HepG2 (cell line): ENCODE results near the gene AP2A2. TPM values are rescaled to one million over a fixed set of nuclear protein-coding genes. Genes with fewer than 3 reads are reported as not detected.

Experiments used
- KAT2B ChIP-seq: fragments of 150-350 bp; IDR thresholded peaks from 2 replicates; pipeline ENCODE4 v1.6.1; 2014; ENCODE audit warnings: low read depth, low read length, borderline replicate concordance
- SP140L ChIP-seq: sonication (generic); formaldehyde crosslinking; IDR thresholded peaks from 2 replicates; pipeline ENCODE4 v1.4.0; 2020; ENCODE audit warnings: missing genetic modification reagents, borderline replicate concordance
- ZNF607 ChIP-seq: sonication (generic); formaldehyde crosslinking; IDR thresholded peaks from 2 replicates; pipeline ENCODE4 v1.5.1; 2020; ENCODE audit warnings: missing genetic modification reagents, mild to moderate bottlenecking, borderline replicate concordance
- polyA plus RNA-seq, 8 experiments: library from polyadenylated mRNA; depleted of rRNA in 3 of 8; stranded (reverse) in 7 of 8; unstranded in 1 of 8; fragments of >200 nt; fragmentation: Illumina TruSeq in 4 of 8; extraction: Trizol in 4 of 8; gene quantifications; 2 replicates each; pipeline versions ENCODE4 v1.2.1 to v1.2.3, GENCODE V29; 2011 to 2016; ENCODE audit warnings: low read depth in 4 of 8, missing spikeins in 1 of 8, mixed read lengths in 1 of 8; ENCODE audit not compliant: insufficient read depth in 1 of 8
- total RNA-seq, 5 experiments: library from RNA; depleted of rRNA; stranded (reverse); fragments of >200 nt; fragmentation: Illumina TruSeq; extraction: Trizol; gene quantifications; 2 replicates each; pipeline ENCODE4 v1.2.3, GENCODE V29; 2016; ENCODE audit warnings: low read depth in 1 of 5
- TF ChIP-seq, protein P1 (sequence below): sonication (generic); formaldehyde crosslinking; IDR thresholded peaks from one replicate; pipeline ENCODE4 v1.5.1; 2020; ENCODE audit warnings: mild to moderate bottlenecking, missing genetic modification reagents; ENCODE audit errors: not compliant biosample characterization

AP2A2 gene
- total and polyA plus RNA-seq, 2 of the 13 experiments (the other 11 are each of a cell fraction or from before 2014, with no cell fraction given): 25.7 to 75.7 TPM

DNA sequence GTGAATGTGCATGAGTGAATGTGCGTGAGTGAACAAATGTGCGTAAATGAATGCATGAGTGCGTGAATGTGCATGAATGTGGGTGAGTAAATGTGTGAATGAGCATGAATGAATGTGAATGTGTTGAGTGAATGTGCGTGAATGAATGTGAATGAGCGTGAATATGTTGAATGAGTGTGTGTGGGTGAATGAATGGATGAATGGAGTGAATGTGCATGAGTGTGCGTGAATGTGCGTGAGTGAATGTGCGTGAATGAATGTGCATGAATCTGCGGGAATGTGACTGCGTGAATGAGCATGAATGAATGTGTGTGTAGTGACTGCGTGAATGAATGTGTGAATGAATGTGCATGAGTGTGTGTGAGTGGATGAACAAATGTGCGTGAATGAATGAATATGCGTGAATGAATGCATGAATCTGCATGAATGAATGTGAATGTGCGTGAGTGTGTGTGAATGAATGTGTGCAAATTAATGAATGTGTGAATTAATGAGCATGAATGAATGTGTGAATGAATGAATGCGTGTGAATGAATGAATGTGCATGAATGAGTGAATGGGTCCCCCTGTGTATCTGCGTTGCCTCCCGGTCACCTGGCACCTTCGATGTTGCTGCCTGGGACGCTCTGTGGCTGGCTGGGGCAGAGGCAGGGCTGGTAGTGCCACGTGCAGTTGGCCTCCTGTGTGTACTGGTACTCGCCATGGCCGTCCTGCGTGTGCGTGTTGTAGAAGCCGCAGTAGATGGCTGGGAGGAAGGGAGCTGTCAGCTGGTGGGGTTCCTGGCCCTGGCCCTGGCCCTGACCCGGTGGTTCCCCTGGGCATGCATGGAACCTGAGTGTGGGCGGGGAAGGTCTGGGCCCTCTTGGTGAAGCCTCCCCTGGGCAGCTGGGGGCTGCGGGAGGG, 97.5 kb downstream of the AP2A2 start (continued):
- TF ChIP-seq, protein P1, sequence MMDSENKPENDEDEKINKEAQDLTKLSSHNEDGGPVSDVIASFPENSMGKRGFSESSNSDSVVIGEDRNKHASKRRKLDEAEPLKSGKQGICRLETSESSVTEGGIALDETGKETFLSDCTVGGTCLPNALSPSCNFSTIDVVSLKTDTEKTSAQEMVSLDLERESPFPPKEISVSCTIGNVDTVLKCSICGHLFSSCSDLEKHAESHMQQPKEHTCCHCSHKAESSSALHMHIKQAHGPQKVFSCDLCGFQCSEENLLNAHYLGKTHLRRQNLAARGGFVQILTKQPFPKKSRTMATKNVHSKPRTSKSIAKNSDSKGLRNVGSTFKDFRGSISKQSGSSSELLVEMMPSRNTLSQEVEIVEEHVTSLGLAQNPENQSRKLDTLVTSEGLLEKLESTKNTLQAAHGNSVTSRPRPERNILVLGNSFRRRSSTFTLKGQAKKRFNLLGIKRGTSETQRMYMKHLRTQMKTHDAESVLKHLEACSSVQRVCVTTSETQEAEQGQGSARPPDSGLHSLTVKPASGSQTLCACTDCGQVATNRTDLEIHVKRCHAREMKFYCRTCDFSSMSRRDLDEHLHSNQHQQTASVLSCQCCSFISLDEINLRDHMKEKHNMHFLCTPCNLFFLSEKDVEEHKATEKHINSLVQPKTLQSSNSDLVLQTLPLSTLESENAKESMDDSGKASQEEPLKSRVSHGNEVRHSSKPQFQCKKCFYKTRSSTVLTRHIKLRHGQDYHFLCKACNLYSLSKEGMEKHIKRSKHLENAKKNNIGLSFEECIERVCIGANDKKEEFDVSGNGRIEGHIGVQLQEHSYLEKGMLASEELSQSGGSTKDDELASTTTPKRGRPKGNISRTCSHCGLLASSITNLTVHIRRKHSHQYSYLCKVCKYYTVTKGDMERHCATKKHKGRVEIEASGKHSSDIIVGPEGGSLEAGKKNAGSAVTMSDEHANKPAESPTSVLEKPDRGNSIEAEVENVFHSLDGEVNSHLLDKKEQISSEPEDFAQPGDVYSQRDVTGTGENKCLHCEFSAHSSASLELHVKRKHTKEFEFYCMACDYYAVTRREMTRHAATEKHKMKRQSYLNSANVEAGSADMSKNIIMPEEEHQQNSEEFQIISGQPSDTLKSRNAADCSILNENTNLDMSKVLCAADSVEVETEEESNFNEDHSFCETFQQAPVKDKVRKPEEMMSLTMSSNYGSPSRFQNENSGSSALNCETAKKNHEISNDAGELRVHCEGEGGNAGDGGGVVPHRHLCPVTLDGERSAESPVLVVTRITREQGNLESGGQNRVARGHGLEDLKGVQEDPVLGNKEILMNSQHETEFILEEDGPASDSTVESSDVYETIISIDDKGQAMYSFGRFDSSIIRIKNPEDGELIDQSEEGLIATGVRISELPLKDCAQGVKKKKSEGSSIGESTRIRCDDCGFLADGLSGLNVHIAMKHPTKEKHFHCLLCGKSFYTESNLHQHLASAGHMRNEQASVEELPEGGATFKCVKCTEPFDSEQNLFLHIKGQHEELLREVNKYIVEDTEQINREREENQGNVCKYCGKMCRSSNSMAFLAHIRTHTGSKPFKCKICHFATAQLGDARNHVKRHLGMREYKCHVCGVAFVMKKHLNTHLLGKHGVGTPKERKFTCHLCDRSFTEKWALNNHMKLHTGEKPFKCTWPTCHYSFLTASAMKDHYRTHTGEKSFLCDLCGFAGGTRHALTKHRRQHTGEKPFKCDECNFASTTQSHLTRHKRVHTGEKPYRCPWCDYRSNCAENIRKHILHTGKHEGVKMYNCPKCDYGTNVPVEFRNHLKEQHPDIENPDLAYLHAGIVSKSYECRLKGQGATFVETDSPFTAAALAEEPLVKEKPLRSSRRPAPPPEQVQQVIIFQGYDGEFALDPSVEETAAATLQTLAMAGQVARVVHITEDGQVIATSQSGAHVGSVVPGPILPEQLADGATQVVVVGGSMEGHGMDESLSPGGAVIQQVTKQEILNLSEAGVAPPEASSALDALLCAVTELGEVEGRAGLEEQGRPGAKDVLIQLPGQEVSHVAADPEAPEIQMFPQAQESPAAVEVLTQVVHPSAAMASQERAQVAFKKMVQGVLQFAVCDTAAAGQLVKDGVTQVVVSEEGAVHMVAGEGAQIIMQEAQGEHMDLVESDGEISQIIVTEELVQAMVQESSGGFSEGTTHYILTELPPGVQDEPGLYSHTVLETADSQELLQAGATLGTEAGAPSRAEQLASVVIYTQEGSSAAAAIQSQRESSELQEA (CRISPR knock-in tag): no peak
- TF ChIP-seq KAT2B (no peak), ZNF607 (CRISPR knock-in tag) (no peak), SP140L (CRISPR knock-in tag) (no peak)
